HCT116 (cell line): ENCODE data around the gene MAML2. TPM values are rescaled to one million over a fixed set of nuclear protein-coding genes. Genes with fewer than 3 reads are reported as not detected.

Experiments used
- ATAC-seq: fragments of 200-7000 bp; cut with Tn5 transposase; 2 replicates; pipeline ENCODE4 v1.9.1; 2020; ENCODE audit warnings: mild to moderate bottlenecking, moderate library complexity
- BruUV-seq: library from RNA; stranded (reverse); fragments of 400-500 nt; replicated peaks from 2 replicates; lab custom pipeline; 2021; lab: Mats Ljungman, UMichigan
- CTCF ChIA-PET: fragments of 300-600 bp; sonication (Branson Sonifier 250); formaldehyde crosslinking; loops from one replicate; lab custom pipeline; 2021; ENCODE audit warnings: antibody characterized with exemption; lab: Charles Lee
- POLR2A ChIA-PET: fragments of 300-600, 350-600 bp; sonication (Branson Sonifier 250); formaldehyde crosslinking; loops from one replicate; lab custom pipeline; 2021; ENCODE audit warnings: antibody characterized with exemption; lab: Charles Lee
- RAD21 ChIA-PET, 2 experiments: fragments of 300-600 bp; sonication (Branson Sonifier 250); formaldehyde crosslinking; loops; one replicate each; lab custom pipeline; 2023; ENCODE audit warnings: low total read pairs in 2 of 2; ENCODE audit not compliant: uncharacterized antibody in 2 of 2, unreplicated experiment in 2 of 2, low non-redundant PET in 1 of 2; lab: Charles Lee
- DNase-seq: peaks from one replicate; pipeline ENCODE4 v3.0.0-alpha.2; 2010; ENCODE audit warnings: low read depth, low spot score
- H2AFZ ChIP-seq: fragments of 200-600 bp; shearing (Covaris generic), sonication (generic); 2 replicates; pipeline ENCODE4 v1.6.1; 2017; ENCODE audit warnings: low read depth, mixed run types, mixed read lengths, antibody characterized with exemption, low read length; ENCODE audit not compliant: poor library complexity, severe bottlenecking
- H3K27ac ChIP-seq: 2 replicates; pipeline ENCODE4 v1.5.1; 2012; ENCODE audit warnings: low read depth, low read length
- H3K27me3 ChIP-seq: fragments of 200-600 bp; sonication (generic); 2 replicates; pipeline ENCODE4 v1.6.1; 2016; ENCODE audit warnings: mixed run types, low read length, mixed read lengths; ENCODE audit not compliant: insufficient read depth
- H3K36me3 ChIP-seq, 2 experiments: fragments of 200-500 bp in 1 of 2; fragments of 200-600 bp in 1 of 2; sonication (Bioruptor generic) in 1 of 2; sonication (generic) in 1 of 2; 2 replicates each; pipeline versions ENCODE4 v1.5.1 to v1.6.1; 2014 to 2016; ENCODE audit warnings: low read length in 2 of 2, inconsistent platforms in 1 of 2, mixed read lengths in 1 of 2, mixed run types in 1 of 2; ENCODE audit not compliant: insufficient read depth in 2 of 2, control insufficient read depth in 1 of 2
- H3K4me1 ChIP-seq, 2 experiments: fragments of 200-600 bp in 1 of 2; sonication (generic) in 1 of 2; 2 replicates each; pipeline versions ENCODE4 v1.5.1 to v1.6.1; 2012 to 2017; ENCODE audit warnings: low read length in 2 of 2, inconsistent platforms in 1 of 2, mild to moderate bottlenecking in 1 of 2, mixed read lengths in 1 of 2, mixed run types in 1 of 2, moderate library complexity in 1 of 2; ENCODE audit not compliant: insufficient read depth in 2 of 2, control insufficient read depth in 1 of 2
- H3K4me2 ChIP-seq: fragments of 200-600 bp; sonication (generic); 2 replicates; pipeline ENCODE4 v1.6.1; 2017; ENCODE audit warnings: mixed run types, low read length, mixed read lengths
- H3K4me3 ChIP-seq, 2 experiments: fragments of 200-600 bp in 1 of 2; sonication (generic) in 1 of 2; replicated peaks in 1 of 2; 2 replicates each; pipeline ENCODE4 v1.5.1; 2011 to 2016; ENCODE audit warnings: low read length in 2 of 2, control low read depth in 1 of 2, low read depth in 1 of 2, mild to moderate bottlenecking in 1 of 2, mixed read lengths in 1 of 2, mixed run types in 1 of 2
- H3K79me2 ChIP-seq: fragments of 200-600 bp; sonication (generic); 2 replicates; pipeline ENCODE4 v1.6.1; 2017; ENCODE audit warnings: mild to moderate bottlenecking, mixed run types, low read length, moderate library complexity, mixed read lengths; ENCODE audit not compliant: insufficient read depth
- H3K9ac ChIP-seq: fragments of 200-600 bp; sonication (generic); 2 replicates; pipeline ENCODE4 v1.6.1; 2016; ENCODE audit warnings: low read length, mixed read lengths
- H3K9me2 ChIP-seq: fragments of 200-600 bp; sonication (generic), shearing (Covaris generic); 2 replicates; pipeline ENCODE4 v1.6.1; 2017; ENCODE audit warnings: mixed run types, mild to moderate bottlenecking, moderate library complexity; ENCODE audit not compliant: insufficient read depth
- H3K9me3 ChIP-seq, 2 experiments: fragments of 200-500 bp in 1 of 2; fragments of 200-600 bp in 1 of 2; sonication (Bioruptor generic) in 1 of 2; sonication (generic) in 1 of 2; 2 replicates each; pipeline ENCODE4 v1.6.1; 2014 to 2017; ENCODE audit warnings: low read length in 2 of 2, mixed read lengths in 2 of 2, inconsistent platforms in 1 of 2, low read depth in 1 of 2, mild to moderate bottlenecking in 1 of 2, mixed run types in 1 of 2, moderate library complexity in 1 of 2; ENCODE audit not compliant: control insufficient read depth in 1 of 2, insufficient read depth in 1 of 2
- H4K20me1 ChIP-seq: fragments of 200-600 bp; sonication (generic), shearing (Covaris generic); 2 replicates; pipeline ENCODE4 v1.6.1; 2017; ENCODE audit warnings: mixed run types, mild to moderate bottlenecking, moderate library complexity; ENCODE audit not compliant: insufficient read depth
- CBX3 ChIP-seq: IDR thresholded peaks from 2 replicates; pipeline ENCODE4 v1.6.1; 2012; ENCODE audit warnings: low read depth
- CEBPB ChIP-seq: IDR thresholded peaks from 2 replicates; pipeline ENCODE4 v1.6.1; 2012; ENCODE audit warnings: low read depth
- EGR1 ChIP-seq: IDR thresholded peaks from 2 replicates; pipeline ENCODE4 v1.6.1; 2012; ENCODE audit warnings: low read depth
- ELF1 ChIP-seq: IDR thresholded peaks from 2 replicates; pipeline ENCODE4 v1.6.1; 2012; ENCODE audit warnings: low read depth, borderline replicate concordance
- EZH2 ChIP-seq: fragments of 200-600 bp; sonication (generic); IDR thresholded peaks from 2 replicates; pipeline ENCODE4 v1.6.1; 2017; ENCODE audit warnings: antibody characterized with exemption, mixed run types
- FOSL1 ChIP-seq: IDR thresholded peaks from 2 replicates; pipeline ENCODE4 v1.6.1; 2012; ENCODE audit warnings: low read depth
- JUND ChIP-seq: IDR thresholded peaks from 2 replicates; pipeline ENCODE4 v1.6.1; 2012
- MAX ChIP-seq: IDR thresholded peaks from 2 replicates; pipeline ENCODE4 v1.6.1; 2012
- POLR2A ChIP-seq: IDR thresholded peaks from 2 replicates; pipeline ENCODE4 v1.7.0; 2011; ENCODE audit warnings: borderline replicate concordance; ENCODE audit not compliant: insufficient read depth, insufficient read length; ENCODE audit errors: extremely low read depth
- POLR2AphosphoS5 ChIP-seq: IDR thresholded peaks from 2 replicates; pipeline ENCODE4 v1.6.1; 2011; ENCODE audit warnings: mild to moderate bottlenecking, low read depth, low read length, moderate library complexity
- RAD21 ChIP-seq: IDR thresholded peaks from 2 replicates; pipeline ENCODE4 v1.6.1; 2012; ENCODE audit warnings: low read depth, mild to moderate bottlenecking
- SIN3A ChIP-seq: IDR thresholded peaks from 2 replicates; pipeline ENCODE4 v1.6.1; 2012; ENCODE audit warnings: low read depth
- SP1 ChIP-seq: IDR thresholded peaks from 2 replicates; pipeline ENCODE4 v1.6.1; 2012; ENCODE audit warnings: low read depth
- SRF ChIP-seq: IDR thresholded peaks from 2 replicates; pipeline ENCODE4 v1.6.1; 2012; ENCODE audit warnings: low read depth
- TCF7L2 ChIP-seq: IDR thresholded peaks from 2 replicates; pipeline ENCODE4 v1.7.0; 2011; ENCODE audit warnings: borderline replicate concordance, inconsistent platforms; ENCODE audit not compliant: insufficient read depth, insufficient read length; ENCODE audit errors: extremely low read depth
- YY1 ChIP-seq: IDR thresholded peaks from 2 replicates; pipeline ENCODE4 v1.6.1; 2011; ENCODE audit warnings: low read length, low read depth, moderate library complexity, mild to moderate bottlenecking; ENCODE audit not compliant: insufficient replicate concordance; ENCODE audit errors: extremely low read depth
- ZNF274 ChIP-seq: fragments of 200-500 bp; sonication (Bioruptor generic); IDR thresholded peaks from 2 replicates; pipeline ENCODE4 v1.6.1; 2014; ENCODE audit warnings: mild to moderate bottlenecking, low read depth, low read length, inconsistent platforms
- intact Hi-C: fragments of 100-400 bp; cut with micrococcal nuclease; formaldehyde crosslinking; loops from 2 replicates; pipeline ENCODE4 v1.10.0; 2022
- total RNA-seq: library from RNA; stranded (reverse); gene quantifications from one replicate; pipeline ENCODE4 v1.2.1, GENCODE V29; 2021; ENCODE audit not compliant: unreplicated experiment
- TF ChIP-seq, protein P1 (sequence below): IDR thresholded peaks from 2 replicates; pipeline ENCODE4 v1.6.1; 2012
- TF ChIP-seq, protein P2 (sequence below): IDR thresholded peaks from 2 replicates; pipeline ENCODE4 v1.6.1; 2011; ENCODE audit warnings: mild to moderate bottlenecking, low read length, moderate library complexity; ENCODE audit not compliant: insufficient replicate concordance; ENCODE audit errors: extremely low read depth

The MAML2 gene
- total RNA-seq, 1 experiment from 2014 or later = 2.6 TPM

GRCh38 chr11:96139691-96140090 lies 203.3 kb downstream of the MAML2 start:
- H3K27me3 ChIP-seq = no peaks in the 10 kb centered on the region
- no peak overlapping the region for H3K4me3 ChIP-seq
- H3K9ac ChIP-seq = no peak overlapping the region
- no peaks in the 10 kb centered on the region for H3K4me1 ChIP-seq
- TF ChIP-seq CEBPB (no peak), SRF (no peak), SIN3A (no peak), EZH2 (no peak), CBX3 (no peak), TCF7L2 (no peak), YY1 (no peak), RAD21 (no peak), MAX (no peak), FOSL1 (no peak), ZNF274 (no peak), ELF1 (no peak), JUND (no peak), EGR1 (no peak), POLR2A (no peak), POLR2AphosphoS5 (no peak), SP1 (no peak)
- TF ChIP-seq, protein P1, sequence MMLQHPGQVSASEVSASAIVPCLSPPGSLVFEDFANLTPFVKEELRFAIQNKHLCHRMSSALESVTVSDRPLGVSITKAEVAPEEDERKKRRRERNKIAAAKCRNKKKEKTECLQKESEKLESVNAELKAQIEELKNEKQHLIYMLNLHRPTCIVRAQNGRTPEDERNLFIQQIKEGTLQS = no peak
- TF ChIP-seq, protein P2, sequence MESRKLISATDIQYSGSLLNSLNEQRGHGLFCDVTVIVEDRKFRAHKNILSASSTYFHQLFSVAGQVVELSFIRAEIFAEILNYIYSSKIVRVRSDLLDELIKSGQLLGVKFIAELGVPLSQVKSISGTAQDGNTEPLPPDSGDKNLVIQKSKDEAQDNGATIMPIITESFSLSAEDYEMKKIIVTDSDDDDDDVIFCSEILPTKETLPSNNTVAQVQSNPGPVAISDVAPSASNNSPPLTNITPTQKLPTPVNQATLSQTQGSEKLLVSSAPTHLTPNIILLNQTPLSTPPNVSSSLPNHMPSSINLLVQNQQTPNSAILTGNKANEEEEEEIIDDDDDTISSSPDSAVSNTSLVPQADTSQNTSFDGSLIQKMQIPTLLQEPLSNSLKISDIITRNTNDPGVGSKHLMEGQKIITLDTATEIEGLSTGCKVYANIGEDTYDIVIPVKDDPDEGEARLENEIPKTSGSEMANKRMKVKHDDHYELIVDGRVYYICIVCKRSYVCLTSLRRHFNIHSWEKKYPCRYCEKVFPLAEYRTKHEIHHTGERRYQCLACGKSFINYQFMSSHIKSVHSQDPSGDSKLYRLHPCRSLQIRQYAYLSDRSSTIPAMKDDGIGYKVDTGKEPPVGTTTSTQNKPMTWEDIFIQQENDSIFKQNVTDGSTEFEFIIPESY = no peak
- H3K4me2 ChIP-seq = no peak overlapping the region
- H2AFZ ChIP-seq = no peak overlapping the region
- no peaks in the 10 kb centered on the region for H3K79me2 ChIP-seq
- no peak overlapping the region for H3K27ac ChIP-seq
- H4K20me1 ChIP-seq = no peaks in the 10 kb centered on the region
- intact Hi-C loops = no loop called here
- ChIA-PET CTCF (no interaction called here), RAD21 (no interaction called here), POLR2A (no interaction called here)
- ATAC-seq (no peak), DNase-seq (no peak)
- no peaks in the 10 kb centered on the region for H3K9me3 ChIP-seq
- no TSS peak for BruUV-seq
- no peaks in the 10 kb centered on the region for H3K36me3 ChIP-seq
- no peaks in the 10 kb centered on the region for H3K9me2 ChIP-seq
